SU-DHL-6 (cell line): ENCODE results near the gene TSGA10.

Source experiments
- H2AFZ ChIP-seq: fragments of 200-600 bp; sonication (generic); 2 replicates; pipeline ENCODE4 v1.6.1; 2014; ENCODE audit warnings: low read depth, mild to moderate bottlenecking, moderate library complexity, mixed read lengths, antibody characterized with exemption, low read length; ENCODE audit not compliant: severe bottlenecking
- H3F3A ChIP-seq: fragments of 200-600 bp; shearing (Covaris generic); 2 replicates; pipeline ENCODE4 v1.6.0; 2016; ENCODE audit warnings: antibody characterized with exemption, mild to moderate bottlenecking; ENCODE audit not compliant: insufficient read depth
- H3K27ac ChIP-seq: fragments of 200-600 bp; sonication (generic); 2 replicates; pipeline ENCODE4 v1.5.1; 2016; ENCODE audit warnings: low read depth, mild to moderate bottlenecking, low read length, moderate library complexity, mixed read lengths
- H3K27me3 ChIP-seq: fragments of 200-600 bp; sonication (generic), shearing (Covaris generic); 2 replicates; pipeline ENCODE4 v1.6.0; 2014; ENCODE audit warnings: mild to moderate bottlenecking, low read length
- H3K36me3 ChIP-seq: fragments of 200-600 bp; sonication (generic); 2 replicates; pipeline ENCODE4 v1.6.1; 2014; ENCODE audit warnings: mild to moderate bottlenecking, low read length, mixed read lengths
- H3K4me2 ChIP-seq: fragments of 300-600, 200-600 bp; shearing (Covaris generic), sonication (generic); 2 replicates; pipeline ENCODE4 v1.6.0; 2014; ENCODE audit warnings: low read length, low read depth, mild to moderate bottlenecking; ENCODE audit not compliant: poor library complexity, severe bottlenecking
- H3K4me3 ChIP-seq: fragments of 200-600 bp; sonication (generic); 2 replicates; pipeline ENCODE4 v1.5.1; 2014; ENCODE audit warnings: antibody characterized with exemption, low read length, mild to moderate bottlenecking, mixed read lengths; ENCODE audit not compliant: insufficient read depth, poor library complexity, severe bottlenecking
- H3K79me2 ChIP-seq: fragments of 200-600 bp; sonication (generic); 2 replicates; pipeline ENCODE4 v1.6.1; 2014; ENCODE audit warnings: mild to moderate bottlenecking, low read length, moderate library complexity; ENCODE audit not compliant: insufficient read depth
- H3K9ac ChIP-seq: fragments of 200-600 bp; sonication (generic); 2 replicates; pipeline ENCODE4 v1.7.0; 2014; ENCODE audit warnings: mild to moderate bottlenecking, low read length
- H3K9me2 ChIP-seq: fragments of 200-600 bp; sonication (generic); replicated peaks from 2 replicates; pipeline ENCODE4 v1.6.1; 2014; ENCODE audit warnings: low read length; ENCODE audit not compliant: insufficient read depth
- H3K9me3 ChIP-seq: fragments of 200-600 bp; sonication (generic); 2 replicates; pipeline ENCODE4 v1.6.1; 2014; ENCODE audit warnings: low read length, mixed read lengths; ENCODE audit not compliant: insufficient read depth
- H4K20me1 ChIP-seq: fragments of 200-600 bp; sonication (generic); 2 replicates; pipeline ENCODE4 v1.6.1; 2014; ENCODE audit warnings: low read depth, mild to moderate bottlenecking, antibody characterized with exemption, low read length, moderate library complexity, mixed read lengths
- CTCF ChIP-seq: fragments of 200-600 bp; sonication (generic); IDR thresholded peaks from one replicate; pipeline ENCODE4 v1.5.1; 2017; ENCODE audit warnings: antibody characterized with exemption, mild to moderate bottlenecking, low read length, moderate library complexity; ENCODE audit not compliant: insufficient read depth, poor library complexity, severe bottlenecking
- EZH2phosphoT487 ChIP-seq: fragments of 200-600 bp; sonication (generic), shearing (Covaris generic); conservative IDR thresholded peaks from 2 replicates; pipeline ENCODE4 v1.6.1; 2018; ENCODE audit warnings: mild to moderate bottlenecking, antibody characterized with exemption, low read length, moderate library complexity, mixed read lengths

Gene TSGA10

GRCh38 chr2:98985905-98986666 lies 168.7 kb downstream of the TSGA10 start:
- no peak overlapping the region for H2AFZ ChIP-seq
- H3K9ac ChIP-seq = no peak overlapping the region
- H3K27ac ChIP-seq = no peak overlapping the region
- no peaks in the 10 kb centered on the region for H3K36me3 ChIP-seq
- no peak overlapping the region for H3K4me3 ChIP-seq
- no peaks in the 10 kb centered on the region for H3K9me3 ChIP-seq
- H3K4me2 ChIP-seq = no peak overlapping the region
- no peaks in the 10 kb centered on the region for H3K27me3 ChIP-seq
- H4K20me1 ChIP-seq = no peaks in the 10 kb centered on the region
- H3F3A ChIP-seq = no peaks in the 10 kb centered on the region
- H3K9me2 ChIP-seq = no peaks in the 10 kb centered on the region
- H3K79me2 ChIP-seq = no peaks in the 10 kb centered on the region
- TF ChIP-seq EZH2phosphoT487 (no peak), CTCF (no peak)

- Histone ChIP-seq H3K4me3 (no peak overlapping the region), H3K27me3 (no peaks in the 10 kb centered on the region), H3K4me2 (no peak overlapping the region), H3K9me2 (no peaks in the 10 kb centered on the region), H3K27ac (no peak overlapping the region), H3K9ac (no peak overlapping the region), H2AFZ (no peak overlapping the region), H3K79me2 (no peaks in the 10 kb centered on the region), H3F3A (no peaks in the 10 kb centered on the region), H3K9me3 (peaks cover 6% of the 10 kb centered on the region; the same call in 1 of the 2 replicates), H4K20me1 (no peaks in the 10 kb centered on the region), H3K36me3 (no peaks in the 10 kb centered on the region)
- no peak for TF ChIP-seq CTCF
- no peak for TF ChIP-seq EZH2phosphoT487
These were observed 179.1 kb downstream of the TSGA10 start for GRCh38 chr2:98975611-98976010.

GRCh38 chr2:98972582-98973167 lies 182.1 kb downstream of the TSGA10 start:
- TF ChIP-seq EZH2phosphoT487 = no peak
- TF ChIP-seq CTCF = no peak
- no peak overlapping the region for H3K4me3 ChIP-seq
- peaks cover 11% of the 10 kb centered on the region; the same call in 1 of the 2 replicates for H3K9me3 ChIP-seq
- no peak overlapping the region for H3K27ac ChIP-seq
- no peak overlapping the region for H3K4me2 ChIP-seq
- H3F3A ChIP-seq = no peaks in the 10 kb centered on the region
- H4K20me1 ChIP-seq = no peaks in the 10 kb centered on the region
- H3K9me2 ChIP-seq = no peaks in the 10 kb centered on the region
- no peaks in the 10 kb centered on the region for H3K27me3 ChIP-seq
- no peaks in the 10 kb centered on the region for H3K79me2 ChIP-seq
- no peak overlapping the region for H2AFZ ChIP-seq
- no peak overlapping the region for H3K9ac ChIP-seq
- H3K36me3 ChIP-seq = no peaks in the 10 kb centered on the region
